Glomerular endothelial cell (primary cell): Measurements from ENCODE around the gene EMC1. TPM values are rescaled to one million over a fixed set of nuclear protein-coding genes. Genes with fewer than 3 reads are reported as not detected.
"Not testable (repeated sequence)": the region's sequence is repeated elsewhere in the genome, so short reads cannot be mapped to it uniquely, and the experiment has no call there.

ENCODE experiments used
- DNase-seq: peaks from one replicate; pipeline ENCODE4 v3.0.0-alpha.2; 2011; ENCODE audit warnings: low read depth, low spot score; ENCODE audit errors: extremely low read depth
- total RNA-seq: library from RNA; depleted of rRNA; stranded (reverse); fragments of >200 nt; gene quantifications from 2 replicates; pipeline ENCODE4 v1.2.3, GENCODE V29; 2015

Gene EMC1
- total RNA-seq, 1 donor from 2014 or later = 70.2 TPM

DNA sequence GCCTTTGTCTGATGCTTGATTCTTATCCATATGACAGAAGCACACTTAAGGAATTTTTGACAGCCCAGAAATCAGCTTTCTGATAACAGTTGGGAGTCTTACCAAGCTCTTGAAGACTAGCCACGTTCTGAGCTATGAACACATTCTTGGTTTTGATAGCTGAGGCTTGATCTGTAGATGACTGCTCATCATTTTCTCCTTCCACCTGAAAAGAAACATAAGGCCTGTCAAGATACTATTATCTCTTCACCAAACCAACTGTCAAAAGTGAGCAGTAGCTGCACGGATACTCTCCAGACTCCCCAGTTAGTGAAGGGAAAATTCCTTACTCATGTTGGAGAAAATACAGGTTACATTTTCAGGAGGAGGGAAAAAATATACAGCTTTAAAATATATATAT is 53.5 kb downstream of the EMC1 start:
- no peak for DNase-seq

DNA sequence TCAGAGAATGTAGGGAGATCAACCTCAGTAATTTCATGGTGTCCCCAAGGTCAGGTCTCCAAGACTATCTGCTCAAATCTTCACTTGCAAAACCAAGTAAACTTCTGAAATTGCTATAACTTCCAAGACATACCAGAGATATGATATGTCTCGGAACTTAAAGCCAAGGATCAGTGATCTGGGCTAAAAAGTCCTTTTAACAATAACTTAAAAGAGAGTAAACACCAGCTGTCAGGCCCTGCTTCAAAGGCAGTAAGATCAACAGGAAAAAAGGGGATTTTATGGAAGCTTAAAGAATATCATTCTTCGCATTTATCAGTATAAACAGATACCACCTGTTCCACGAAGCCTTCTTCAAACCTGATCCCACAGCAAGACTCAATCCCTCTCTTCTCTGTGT is 55.0 kb downstream of the EMC1 start:
- no peak for DNase-seq

DNA sequence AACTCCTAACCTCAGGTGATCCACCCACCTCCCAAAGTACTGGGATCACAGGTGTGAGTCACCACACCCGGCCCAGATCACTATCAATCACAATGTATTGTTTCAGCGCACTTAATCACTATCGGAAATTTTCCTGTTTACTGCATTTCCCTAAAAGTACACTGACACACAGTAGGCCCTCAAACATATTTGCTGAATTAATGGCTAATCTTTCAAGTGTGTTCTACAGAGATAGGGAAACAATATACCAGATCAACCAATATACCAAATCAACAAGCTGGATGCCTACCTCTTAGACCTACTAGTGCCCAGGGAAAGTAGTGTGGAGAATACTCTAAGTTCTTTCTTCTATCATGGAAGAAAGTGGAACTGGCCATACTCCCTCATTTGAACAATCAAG is 58.3 kb downstream of the EMC1 start:
- DNase-seq = no peak

DNA sequence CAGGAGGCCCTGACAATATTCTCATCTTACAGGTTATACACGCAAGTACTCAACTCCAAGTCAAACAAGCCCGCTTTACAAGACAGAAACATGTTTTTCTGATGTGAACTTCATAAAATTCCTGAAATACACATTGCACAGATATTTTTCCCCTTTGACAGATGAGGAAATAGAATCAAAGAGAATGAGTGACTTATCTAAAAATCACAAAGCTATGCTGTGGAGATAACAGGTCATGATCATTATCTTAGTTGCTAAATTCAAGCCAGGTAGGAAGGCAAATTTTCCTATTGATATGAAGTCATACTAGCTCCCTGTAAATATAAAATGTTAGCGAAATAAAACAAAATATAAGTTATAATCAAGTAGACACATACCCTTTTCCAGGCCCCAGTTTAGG is 59.5 kb downstream of the EMC1 start:
- no peak for DNase-seq

DNA sequence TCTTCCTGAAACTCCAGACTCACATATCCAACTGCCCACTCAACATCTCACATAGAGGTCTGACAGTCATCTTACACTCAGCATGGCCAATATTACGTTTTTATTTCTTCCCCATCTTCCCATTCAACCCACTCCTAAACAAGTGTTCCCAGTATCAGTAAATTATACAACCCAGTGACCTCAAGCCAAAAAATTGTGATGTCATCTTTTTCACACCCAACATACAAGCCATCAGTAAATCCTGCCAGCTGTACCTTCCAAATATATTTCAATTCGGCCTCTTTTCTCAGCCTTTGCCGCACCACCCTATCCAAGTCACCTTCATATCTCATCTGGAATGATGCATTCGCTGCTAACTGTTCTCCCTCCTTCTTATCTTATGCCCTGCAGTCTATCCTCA is 60.9 kb downstream of the EMC1 start:
- no peak for DNase-seq

DNA sequence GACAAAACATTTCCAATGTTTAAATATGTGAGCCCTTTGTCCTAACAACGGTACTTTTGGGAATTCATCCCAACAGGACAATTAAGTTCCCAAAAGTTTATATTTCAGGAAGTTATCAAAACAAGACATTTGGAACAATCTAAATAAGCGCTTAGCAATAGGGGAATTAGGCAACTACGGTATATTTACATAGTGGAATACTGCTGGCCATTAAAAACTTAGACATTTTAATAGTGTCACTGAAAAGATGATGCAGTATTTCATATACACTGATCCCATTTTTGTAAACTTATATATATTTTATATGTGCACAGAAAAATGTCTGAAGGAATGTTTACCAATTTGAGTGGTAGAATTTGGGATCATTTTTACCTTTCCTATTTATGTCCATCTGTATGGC is 62.1 kb downstream of the EMC1 start:
- DNase-seq = no peak

DNA sequence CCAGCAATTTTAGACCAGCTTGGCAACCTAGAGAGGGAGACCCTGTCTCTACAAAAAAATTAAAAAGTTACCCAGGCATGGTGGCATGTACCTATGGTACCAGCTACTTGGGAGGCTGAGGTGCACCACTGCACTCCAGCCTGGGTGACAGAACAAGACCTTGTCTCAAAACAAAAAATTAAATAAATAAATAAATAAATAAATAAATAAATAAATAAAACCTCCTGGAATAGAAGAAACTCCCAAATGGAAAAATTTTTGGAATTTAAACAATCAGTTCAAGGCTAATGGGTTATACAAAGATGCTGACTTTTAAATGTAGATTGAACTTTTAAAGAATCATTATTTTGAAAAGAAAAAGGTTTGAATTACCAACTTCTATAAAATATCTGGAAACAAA is 63.5 kb downstream of the EMC1 start:
- no peak for DNase-seq

DNA sequence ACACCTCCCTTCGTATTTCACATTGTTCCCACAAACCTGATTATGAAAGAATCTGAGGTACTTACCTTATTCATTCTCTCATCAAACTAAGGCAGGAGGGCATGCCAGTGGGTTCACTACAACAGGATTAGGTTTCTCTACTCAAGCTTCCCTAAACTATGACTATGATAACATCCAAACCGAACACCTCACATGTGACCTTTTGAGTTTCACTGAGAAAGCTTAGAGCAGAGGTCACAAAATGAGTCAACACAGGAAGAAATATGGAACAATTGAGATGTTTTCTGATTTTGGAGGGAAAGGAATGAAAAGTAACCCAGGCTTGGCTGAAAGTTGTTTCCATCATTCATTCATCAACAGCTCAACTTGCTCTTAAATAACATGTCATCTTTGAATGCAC is 65.3 kb downstream of the EMC1 start:
- no peak for DNase-seq

DNA sequence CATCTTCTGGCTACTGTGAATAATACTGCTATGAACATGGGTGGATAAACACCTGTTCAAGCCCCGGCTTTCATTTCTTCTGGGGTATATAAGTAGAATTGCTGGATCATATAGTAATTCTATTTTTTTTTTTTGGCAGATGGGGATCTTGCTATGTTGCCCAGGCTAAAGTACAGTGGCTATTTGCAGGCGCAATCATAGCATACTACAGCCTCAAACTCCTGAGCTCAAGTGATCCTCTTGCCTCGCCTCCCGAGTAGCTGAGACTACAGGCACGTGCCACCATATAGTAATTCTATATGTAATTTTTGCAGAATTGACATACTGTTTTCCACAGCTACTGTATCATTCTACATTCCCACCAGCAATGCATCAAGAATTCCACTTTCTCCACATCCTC is 69.1 kb downstream of the EMC1 start:
- no peak for DNase-seq

DNA sequence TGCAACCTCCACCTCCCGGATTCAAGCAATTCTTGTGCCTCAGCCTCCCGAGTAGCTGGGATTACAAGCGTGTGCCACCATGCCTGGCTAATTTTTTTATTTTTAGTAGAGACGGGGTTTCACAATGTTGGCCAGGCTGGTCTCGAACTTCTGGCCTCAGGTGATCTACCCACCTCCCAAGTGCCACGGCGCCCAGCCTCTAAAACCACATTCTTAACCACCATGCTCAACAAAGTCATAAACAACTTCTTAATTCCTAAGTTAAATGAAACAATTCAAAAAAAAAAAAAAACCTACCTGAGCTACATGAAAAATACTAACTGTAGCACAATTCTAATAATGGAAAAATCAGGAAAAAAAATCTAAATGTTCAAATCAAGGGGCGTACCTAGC is 71.1 kb downstream of the EMC1 start:
- DNase-seq = not testable (repeated sequence)

DNA sequence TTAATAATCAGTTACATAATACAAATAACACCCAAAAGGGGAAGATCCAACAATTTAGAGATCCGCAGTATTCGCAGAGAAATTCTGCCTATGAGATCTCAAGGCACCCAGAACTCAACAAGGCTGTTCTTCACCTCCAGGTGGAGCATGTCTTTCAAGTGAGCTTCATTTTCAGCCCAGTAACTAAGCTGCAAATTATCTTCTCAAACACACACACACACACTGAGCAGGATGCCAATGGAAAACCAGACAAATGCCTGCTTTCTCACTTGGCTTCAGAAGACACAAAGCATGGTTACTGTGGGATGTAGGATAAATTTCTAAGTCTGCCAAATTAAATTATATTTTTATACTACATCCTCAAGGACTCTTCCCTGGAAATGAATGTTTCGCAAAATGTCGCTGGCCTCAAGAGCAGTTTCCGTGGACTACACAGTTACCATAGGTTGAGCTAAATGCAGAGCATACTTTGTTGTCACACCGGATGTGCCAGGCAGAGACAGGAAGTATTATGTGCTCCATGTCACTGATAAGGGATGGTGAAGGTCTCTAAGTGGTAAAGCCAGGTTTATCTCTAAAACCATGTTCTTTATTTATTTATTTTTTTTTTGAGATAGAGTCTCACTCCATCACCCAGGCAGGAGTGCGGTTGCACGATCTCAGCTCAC is 71.6 kb downstream of the EMC1 start:
- DNase-seq = peak; percentile 20

DNA sequence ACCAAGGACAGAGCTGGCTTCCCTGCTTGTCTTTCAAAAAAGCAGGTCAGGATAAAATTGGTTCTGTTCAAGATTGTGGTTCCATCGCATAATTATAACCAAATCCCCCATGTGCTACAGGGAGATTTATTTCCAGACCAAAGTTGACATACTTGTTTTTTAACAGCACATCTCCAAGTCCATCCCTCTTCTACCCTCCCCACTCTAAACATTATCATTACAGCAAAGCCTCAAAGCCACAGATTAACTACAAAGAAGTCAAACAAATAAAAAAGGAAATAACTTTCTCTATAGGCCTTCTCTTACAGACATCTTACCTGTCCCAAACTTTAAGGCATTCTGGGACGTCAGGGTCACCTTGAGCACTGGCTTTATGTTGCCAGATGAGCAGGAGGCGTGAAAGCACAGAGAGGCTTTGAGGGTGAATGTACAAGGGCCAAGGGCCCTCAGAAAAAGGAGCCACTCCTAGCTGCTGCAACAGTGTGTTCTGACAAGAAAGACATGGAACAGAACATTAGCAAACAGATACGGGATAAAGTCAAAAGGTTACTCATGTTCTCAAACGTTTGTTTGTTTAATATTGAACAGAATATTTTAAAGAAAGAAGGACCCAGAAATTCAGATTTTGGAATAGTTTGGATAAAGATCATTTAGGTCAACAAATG is 72.5 kb downstream of the EMC1 start:
- no peak for DNase-seq

DNA sequence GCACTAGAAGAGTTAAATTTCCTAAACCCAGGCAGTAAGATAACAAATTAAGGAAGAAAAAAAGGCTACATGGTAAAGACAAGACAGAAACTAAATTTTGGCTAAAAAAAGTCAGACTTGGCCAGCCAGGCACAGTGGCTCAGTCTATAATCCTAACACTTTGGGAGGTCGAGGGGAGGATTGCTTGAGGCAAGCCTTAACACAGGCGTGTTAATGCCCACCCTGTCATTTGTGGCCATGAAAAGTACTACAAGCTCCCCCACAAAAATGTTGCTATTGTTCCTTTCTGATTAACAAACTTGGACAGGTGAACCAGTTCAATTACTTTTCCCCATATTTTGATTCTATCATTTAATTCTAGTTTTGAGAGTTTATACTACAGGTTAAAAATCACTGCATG is 73.5 kb downstream of the EMC1 start:
- DNase-seq = no peak

DNA sequence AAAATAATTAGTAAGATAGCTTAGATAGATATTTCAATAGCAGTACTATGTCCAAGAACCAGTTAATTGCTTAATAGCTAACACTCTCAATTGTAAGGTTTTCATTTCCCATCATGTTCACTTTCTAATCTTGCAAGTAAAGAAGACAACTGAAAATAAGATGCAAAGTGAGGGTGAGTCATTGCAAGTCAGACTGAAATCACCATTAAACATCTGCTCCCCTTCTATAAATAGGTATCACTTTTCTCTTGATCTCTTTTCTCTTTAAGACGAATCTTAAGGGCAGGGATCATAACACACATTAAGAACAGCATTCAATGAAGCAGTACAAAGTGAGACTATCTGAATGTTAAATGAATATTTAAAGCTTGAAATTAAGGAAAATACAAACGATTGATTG is 81.7 kb downstream of the EMC1 start:
- DNase-seq = no peak

DNA sequence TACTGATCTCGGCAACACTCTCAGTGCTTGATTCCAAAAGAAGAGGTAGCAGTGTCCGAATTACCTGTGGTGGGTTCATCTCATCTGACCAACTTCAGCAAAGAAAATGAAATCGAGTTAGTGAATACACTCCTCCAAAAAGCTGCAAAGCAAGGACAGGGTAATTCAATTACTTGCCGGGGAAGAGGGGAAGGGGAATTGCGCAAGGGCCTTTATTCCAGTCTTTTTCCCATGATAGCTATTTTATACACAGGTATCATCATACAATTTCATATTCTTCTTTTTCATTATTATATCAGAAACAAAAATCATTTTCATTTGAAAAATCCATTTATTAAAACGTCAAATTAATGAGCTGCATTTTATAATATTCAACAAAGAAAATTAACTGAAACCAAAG is 84.2 kb downstream of the EMC1 start:
- DNase-seq = no peak

DNA sequence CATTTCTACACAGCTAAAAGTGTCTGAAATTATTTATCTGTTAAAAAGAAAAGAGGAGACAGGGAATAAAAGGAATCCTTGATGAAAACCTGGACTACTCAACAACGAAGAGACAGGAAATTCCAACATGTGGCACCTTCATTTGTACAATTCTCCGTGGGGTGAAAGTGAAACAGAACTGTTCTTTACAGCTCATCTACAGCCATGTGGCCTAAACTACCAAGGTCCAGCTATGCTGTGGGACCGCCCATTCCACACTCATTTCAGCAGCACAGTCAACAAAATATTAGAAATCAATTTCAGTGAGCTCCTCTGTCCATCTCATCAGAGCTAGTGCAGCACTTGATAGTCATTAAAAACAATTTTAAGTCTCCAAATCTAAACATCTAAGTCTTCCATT is 85.3 kb downstream of the EMC1 start:
- DNase-seq = no peak

Other genes with a start within 250 kb of the EMC1 start
- gene UBR4, start 41.3 kb downstream of the EMC1 start, total RNA-seq = 100 and 186 TPM in 2 replicates
- 30.3 and 35.6 TPM in 2 replicates for gene MRTO4, start 281 bp upstream of the EMC1 start, total RNA-seq
- gene AKR7A3, start 37.2 kb upstream of the EMC1 start, total RNA-seq = 0.24 and 0.88 TPM in 2 replicates
- gene AKR7A2, start 60.6 kb upstream of the EMC1 start, total RNA-seq = 100.0 and 142 TPM in 2 replicates
- gene SLC66A1, start 60.8 kb upstream of the EMC1 start, total RNA-seq = 19.0 and 20.1 TPM in 2 replicates
- 166 and 215 TPM in 2 replicates for gene CAPZB, start 234.0 kb upstream of the EMC1 start, total RNA-seq